ENCODE results near the gene CHKB.

- TF ChIP-seq CTCF (tag by site-specific recombination; IDR thresholded peaks at IDR 0.05) = no peak
- TF ChIP-seq ZNF416 (tag by site-specific recombination; IDR thresholded peaks at IDR 0.05) = no peak
These were observed 43.7 kb upstream of the CHKB start for GRCh38 chr22:50626314-50626849.
